ENCODE results near the gene RAB6C. TPM values are rescaled to one million over a fixed set of nuclear protein-coding genes. Genes with fewer than 3 reads are reported as not detected.
"Not testable (repeated sequence)": the region's sequence is repeated elsewhere in the genome, so short reads cannot be mapped to it uniquely, and the experiment has no call there.

The RAB6C gene
- polyA plus RNA-seq (2013, experiment 1 of 2), result not detected
- polyA plus RNA-seq (2013, experiment 2 of 2), result 0.01 TPM

DNA sequence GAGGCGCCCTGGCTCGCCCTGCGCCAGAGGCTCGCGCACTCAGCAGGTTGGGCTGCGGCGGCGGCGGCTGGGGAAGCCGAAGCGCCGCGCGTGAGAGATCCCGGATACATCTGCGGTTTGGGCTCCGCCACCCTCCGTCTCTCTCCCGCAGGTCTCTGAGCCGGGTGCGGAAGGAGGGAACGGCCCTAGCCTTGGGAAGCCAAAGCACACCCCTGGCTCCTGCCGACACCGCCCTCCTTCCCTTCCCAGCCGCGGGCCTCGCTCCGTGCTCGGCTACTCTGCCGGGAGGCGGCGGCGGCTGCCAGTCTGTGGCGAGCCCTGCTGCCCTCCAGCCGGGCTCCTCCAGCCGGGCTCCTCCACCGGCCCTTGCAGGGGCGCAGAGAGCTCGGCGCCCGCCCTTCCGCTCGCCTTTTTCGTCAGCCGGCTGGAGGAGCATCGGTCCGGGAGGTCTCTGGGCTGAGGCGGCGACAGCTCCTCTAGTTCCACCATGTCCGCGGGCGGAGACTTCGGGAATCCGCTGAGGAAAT, at the start of gene RAB6C:
RAB6C (plus strand) TSS at position 38 of the 527 bp plus-strand sequence; CDS start at position 488, 450 bp downstream.
- not testable (repeated sequence) for H3K4me1 ChIP-seq (ENCODE audit: control insufficient read depth in 2 of 2, insufficient read depth in 1 of 2, low read depth in 1 of 2, low read length in 2 of 2); H3K14ac ChIP-seq (ENCODE audit: low read length); H4K91ac ChIP-seq (ENCODE audit: low read depth, low read length, poor library complexity); H3K23ac ChIP-seq (ENCODE audit: low read depth, low read length, poor library complexity); H3K36me3 ChIP-seq (replicated peaks in 1 of 2; ENCODE audit: control insufficient read depth in 2 of 2, insufficient read depth in 2 of 2, low read length in 2 of 2); H2BK120ac ChIP-seq (ENCODE audit: low read depth, low read length); H3K27ac ChIP-seq (replicated peaks; ENCODE audit: low read length); H3K4ac ChIP-seq (ENCODE audit: low read length); H3K79me1 ChIP-seq (ENCODE audit: low read depth, low read length); H2BK5ac ChIP-seq (ENCODE audit: low read length); H3K9me3 ChIP-seq (replicated peaks in 1 of 2; ENCODE audit: control insufficient read depth in 2 of 2, insufficient read depth in 1 of 2, low read depth in 1 of 2, low read length in 2 of 2); H2AK5ac ChIP-seq (ENCODE audit: low read depth, low read length); H2BK15ac ChIP-seq (ENCODE audit: low read length); H2BK12ac ChIP-seq (ENCODE audit: low read length); H4K8ac ChIP-seq (ENCODE audit: low read depth, low read length)
- Histone ChIP-seq H3K18ac (ENCODE audit: low read length) (peak within 1 kb of the TSS; percentile 48), H3K27me3 (ENCODE audit: control insufficient read depth in 3 of 3, insufficient read depth in 3 of 3, low read depth in 1 of 3, low read length in 3 of 3) (peaks cover 2 to 30% (median 8%) of the 10 kb centered on the region in 3 experiments), H2AFZ (ENCODE audit: low read length) (peak within 1 kb of the TSS; percentile 85), H3K9ac (ENCODE audit: low read depth, low read length, poor library complexity) (peak within 1 kb of the TSS; percentile 77), H3K4me3 (ENCODE audit: low read length in 2 of 2) (peak within 1 kb of the TSS; percentile 26 to 74), H3K4me2 (ENCODE audit: insufficient read depth, low read length, poor library complexity, severe bottlenecking) (peak within 1 kb of the TSS; percentile 66)
- no CpG with 5 or more reads among the region's 54 CpGs for WGBS, 2 donors (ENCODE audit: extremely low coverage in 2 of 2, insufficient read length in 2 of 2, insufficient replicate concordance in 1 of 2)
- DNase-seq (ENCODE audit: low spot score), result peak; percentile 20

DNA sequence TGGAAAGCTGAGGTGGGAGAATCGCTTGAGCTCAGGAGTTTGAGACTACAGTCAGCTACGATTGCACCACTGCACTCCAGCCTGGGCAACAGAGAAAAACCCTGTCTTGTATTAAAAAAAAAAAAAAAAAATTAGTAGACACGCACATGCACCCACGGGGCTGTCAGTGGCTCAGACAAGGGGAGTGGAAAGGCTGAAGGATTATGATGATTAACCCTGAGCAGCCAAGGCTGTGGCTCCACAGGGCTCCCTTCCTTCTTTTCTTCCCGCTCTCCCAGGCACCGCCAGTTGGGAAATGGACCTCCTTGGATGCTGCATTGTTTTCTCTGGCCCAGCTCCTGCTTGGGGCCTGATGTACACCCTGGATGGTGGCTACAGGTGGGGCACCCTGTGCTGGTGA, 49.0 kb upstream of the RAB6C start:
- Histone ChIP-seq H3K18ac (ENCODE audit: low read length) (peak overlapping the region; percentile 72), H3K79me1 (ENCODE audit: low read depth, low read length) (no peaks in the 10 kb centered on the region), H3K36me3 (replicated peaks in 1 of 2; ENCODE audit: control insufficient read depth in 2 of 2, insufficient read depth in 2 of 2, low read length in 2 of 2) (no peaks in the 10 kb centered on the region), H2AK5ac (ENCODE audit: low read depth, low read length) (no peak overlapping the region), H2BK120ac (ENCODE audit: low read depth, low read length) (no peak overlapping the region), H3K4ac (ENCODE audit: low read length) (no peak overlapping the region), H4K91ac (ENCODE audit: low read depth, low read length, poor library complexity) (no peak overlapping the region), H3K14ac (ENCODE audit: low read length) (no peak overlapping the region), H3K27ac (replicated peaks; ENCODE audit: low read length) (no peak overlapping the region), H2BK12ac (ENCODE audit: low read length) (no peak overlapping the region), H3K23ac (ENCODE audit: low read depth, low read length, poor library complexity) (no peak overlapping the region), H3K4me3 (ENCODE audit: low read length in 2 of 2) (no peak overlapping the region), H4K8ac (ENCODE audit: low read depth, low read length) (no peak overlapping the region), H3K9ac (ENCODE audit: low read depth, low read length, poor library complexity) (no peak overlapping the region), H2AFZ (ENCODE audit: low read length) (no peak overlapping the region), H3K27me3 (ENCODE audit: control insufficient read depth in 3 of 3, insufficient read depth in 3 of 3, low read depth in 1 of 3, low read length in 3 of 3) (peaks cover 0 to 31% (median 0%) of the 10 kb centered on the region in 3 experiments), H3K4me2 (ENCODE audit: insufficient read depth, low read length, poor library complexity, severe bottlenecking) (no peak overlapping the region), H2BK5ac (ENCODE audit: low read length) (no peak overlapping the region), H3K9me3 (replicated peaks in 1 of 2; ENCODE audit: control insufficient read depth in 2 of 2, insufficient read depth in 1 of 2, low read depth in 1 of 2, low read length in 2 of 2) (no peaks in the 10 kb centered on the region), H2BK15ac (ENCODE audit: low read length) (no peak overlapping the region), H3K4me1 (ENCODE audit: control insufficient read depth in 2 of 2, insufficient read depth in 1 of 2, low read depth in 1 of 2, low read length in 2 of 2) (peaks cover 4 to 7% of the 10 kb centered on the region in 2 donors)
- DNase-seq (ENCODE audit: low spot score), result no peak
- no CpG with 5 or more reads among the region's 6 CpGs for WGBS, 2 donors (ENCODE audit: extremely low coverage in 2 of 2, insufficient read length in 2 of 2, insufficient replicate concordance in 1 of 2)

DNA sequence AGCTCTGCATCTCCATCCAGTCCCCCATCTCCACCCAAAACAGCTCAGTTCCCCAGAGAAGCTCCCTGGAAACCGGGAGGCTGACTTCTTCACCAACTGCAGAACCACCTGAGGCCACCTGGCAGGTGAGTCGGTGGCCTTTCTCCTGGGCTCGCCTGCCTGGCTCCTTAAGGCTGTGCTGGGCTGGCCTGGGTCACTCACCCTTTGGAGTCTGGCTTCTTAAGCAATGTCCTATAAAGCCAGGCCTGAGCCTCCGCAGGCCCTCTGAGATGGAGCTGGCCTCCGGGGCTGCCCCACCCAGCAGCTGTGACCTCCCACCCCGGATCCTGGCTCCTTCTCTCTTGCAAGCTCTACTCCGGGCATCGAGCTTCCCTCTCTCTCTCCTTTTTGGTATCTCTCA, 46.1 kb upstream of the RAB6C start:
- not testable (repeated sequence) for H3K36me3 ChIP-seq (replicated peaks in 1 of 2; ENCODE audit: control insufficient read depth in 2 of 2, insufficient read depth in 2 of 2, low read length in 2 of 2); H3K79me1 ChIP-seq (ENCODE audit: low read depth, low read length); H3K14ac ChIP-seq (ENCODE audit: low read length); H2BK120ac ChIP-seq (ENCODE audit: low read depth, low read length); H3K23ac ChIP-seq (ENCODE audit: low read depth, low read length, poor library complexity); H2BK12ac ChIP-seq (ENCODE audit: low read length); H3K4ac ChIP-seq (ENCODE audit: low read length); H2AK5ac ChIP-seq (ENCODE audit: low read depth, low read length); H2BK15ac ChIP-seq (ENCODE audit: low read length); H4K91ac ChIP-seq (ENCODE audit: low read depth, low read length, poor library complexity); DNase-seq (ENCODE audit: low spot score); H4K8ac ChIP-seq (ENCODE audit: low read depth, low read length); H3K4me2 ChIP-seq (ENCODE audit: insufficient read depth, low read length, poor library complexity, severe bottlenecking); H3K4me3 ChIP-seq (ENCODE audit: low read length in 2 of 2); H3K9ac ChIP-seq (ENCODE audit: low read depth, low read length, poor library complexity); H2AFZ ChIP-seq (ENCODE audit: low read length); H3K4me1 ChIP-seq (ENCODE audit: control insufficient read depth in 2 of 2, insufficient read depth in 1 of 2, low read depth in 1 of 2, low read length in 2 of 2); H3K27ac ChIP-seq (replicated peaks; ENCODE audit: low read length); H3K9me3 ChIP-seq (replicated peaks in 1 of 2; ENCODE audit: control insufficient read depth in 2 of 2, insufficient read depth in 1 of 2, low read depth in 1 of 2, low read length in 2 of 2); H2BK5ac ChIP-seq (ENCODE audit: low read length)
- Histone ChIP-seq H3K18ac (ENCODE audit: low read length) (peak overlapping the region; percentile 13), H3K27me3 (ENCODE audit: control insufficient read depth in 3 of 3, insufficient read depth in 3 of 3, low read depth in 1 of 3, low read length in 3 of 3) (peaks cover 0 to 28% (median 0%) of the 10 kb centered on the region in 3 experiments)
- no CpG with 5 or more reads among the region's 8 CpGs for WGBS, 2 donors (ENCODE audit: extremely low coverage in 2 of 2, insufficient read length in 2 of 2, insufficient replicate concordance in 1 of 2)

DNA sequence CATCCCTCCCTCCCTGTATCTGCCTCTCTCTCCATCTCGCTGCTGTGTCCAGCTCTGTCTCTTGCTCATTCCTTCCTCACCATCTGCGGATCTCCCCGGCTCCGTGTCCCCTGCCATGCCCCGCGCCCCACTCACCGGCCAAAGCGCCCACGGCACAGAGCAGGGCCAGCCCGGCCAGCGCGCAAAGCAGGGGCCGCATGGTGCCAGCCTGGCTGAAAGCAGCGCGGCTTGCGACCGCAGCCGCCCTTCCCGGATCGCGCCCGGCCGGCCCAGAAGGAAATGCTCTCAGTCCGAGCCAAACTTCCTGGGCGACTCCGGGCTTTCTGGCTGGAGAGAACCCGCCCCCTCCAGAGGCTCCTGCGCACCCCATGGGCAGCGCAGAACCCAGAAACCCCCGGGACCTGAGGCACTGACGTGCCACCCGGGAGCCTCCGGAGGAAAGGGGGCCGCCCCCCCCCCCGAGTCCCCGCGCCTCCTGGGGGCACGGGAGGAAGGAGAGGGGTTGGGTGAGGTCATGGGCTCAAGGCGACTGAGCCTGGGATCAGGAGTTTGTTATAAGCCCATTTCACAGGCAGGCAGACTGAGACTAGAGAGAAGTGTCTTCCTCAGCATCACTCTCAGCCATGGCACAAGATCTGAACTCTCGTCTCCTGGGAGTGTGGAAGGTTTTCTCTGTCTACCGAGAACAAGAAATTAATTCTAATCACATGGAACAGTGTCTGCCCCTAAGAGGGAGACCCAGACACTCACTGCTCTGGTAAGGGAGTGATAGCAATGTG, 45.2 kb upstream of the RAB6C start:
- H3K9me3 ChIP-seq (replicated peaks in 1 of 2; ENCODE audit: control insufficient read depth in 2 of 2, insufficient read depth in 1 of 2, low read depth in 1 of 2, low read length in 2 of 2), result no peaks in the 10 kb centered on the region
- H3K27ac ChIP-seq (replicated peaks; ENCODE audit: low read length), result no peak overlapping the region
- H2BK15ac ChIP-seq (ENCODE audit: low read length), result no peak overlapping the region
- H3K9ac ChIP-seq (ENCODE audit: low read depth, low read length, poor library complexity), result peak overlapping the region; percentile 32
- H3K23ac ChIP-seq (ENCODE audit: low read depth, low read length, poor library complexity), result no peak overlapping the region
- peaks cover 0 to 7% of the 10 kb centered on the region in 2 donors for H3K4me1 ChIP-seq (ENCODE audit: control insufficient read depth in 2 of 2, insufficient read depth in 1 of 2, low read depth in 1 of 2, low read length in 2 of 2)
- H4K91ac ChIP-seq (ENCODE audit: low read depth, low read length, poor library complexity), result no peak overlapping the region
- H2AFZ ChIP-seq (ENCODE audit: low read length), result peak overlapping the region; percentile 40
- no peak overlapping the region for H3K4ac ChIP-seq (ENCODE audit: low read length)
- peaks cover 0 to 28% (median 0%) of the 10 kb centered on the region in 3 experiments for H3K27me3 ChIP-seq (ENCODE audit: control insufficient read depth in 3 of 3, insufficient read depth in 3 of 3, low read depth in 1 of 3, low read length in 3 of 3)
- H3K79me1 ChIP-seq (ENCODE audit: low read depth, low read length), result no peaks in the 10 kb centered on the region
- no peak overlapping the region for H2BK5ac ChIP-seq (ENCODE audit: low read length)
- H4K8ac ChIP-seq (ENCODE audit: low read depth, low read length), result no peak overlapping the region
- H3K18ac ChIP-seq (ENCODE audit: low read length), result peak overlapping the region; percentile 61
- no peak overlapping the region for H2BK12ac ChIP-seq (ENCODE audit: low read length)
- DNase-seq (ENCODE audit: low spot score), result no peak
- H3K36me3 ChIP-seq (replicated peaks in 1 of 2; ENCODE audit: control insufficient read depth in 2 of 2, insufficient read depth in 2 of 2, low read length in 2 of 2), result no peaks in the 10 kb centered on the region
- H2BK120ac ChIP-seq (ENCODE audit: low read depth, low read length), result no peak overlapping the region
- H2AK5ac ChIP-seq (ENCODE audit: low read depth, low read length), result no peak overlapping the region
- peak overlapping the region in 1 of 2 donors; percentile 71 for H3K4me3 ChIP-seq (ENCODE audit: low read length in 2 of 2)
- no CpG with 5 or more reads among the region's 41 CpGs for WGBS, 2 donors (ENCODE audit: extremely low coverage in 2 of 2, insufficient read length in 2 of 2, insufficient replicate concordance in 1 of 2)
- no peak overlapping the region for H3K14ac ChIP-seq (ENCODE audit: low read length)
- peak overlapping the region; percentile 54 for H3K4me2 ChIP-seq (ENCODE audit: insufficient read depth, low read length, poor library complexity, severe bottlenecking)
